Skeletal muscle tissue (tissue), 4 donors: ENCODE data around the gene ADAP1. TPM values are rescaled to one million over a fixed set of nuclear protein-coding genes. Genes with fewer than 3 reads are reported as not detected.
"Not testable (repeated sequence)": the region's sequence is repeated elsewhere in the genome, so short reads cannot be mapped to it uniquely, and the experiment has no call there.

ENCODE experiments used
- H3K27ac ChIP-seq: one replicate; pipeline ENCODE4 v1.7.0; 2013; ENCODE audit warnings: mild to moderate bottlenecking, low read depth, low read length, inconsistent platforms
- H3K27me3 ChIP-seq, 3 donors: one replicate each; pipeline ENCODE4 v1.7.0; 2013; ENCODE audit warnings: low read length in 3 of 3; ENCODE audit not compliant: control insufficient read depth in 3 of 3, insufficient read depth in 3 of 3
- H3K36me3 ChIP-seq, 3 donors: one replicate each; pipeline ENCODE4 v1.7.0; 2013; ENCODE audit warnings: low read length in 3 of 3; ENCODE audit not compliant: control insufficient read depth in 3 of 3, insufficient read depth in 3 of 3
- H3K4me1 ChIP-seq, 3 donors: one replicate each; pipeline ENCODE4 v1.7.0; 2013; ENCODE audit warnings: low read length in 3 of 3, mild to moderate bottlenecking in 3 of 3; ENCODE audit not compliant: control insufficient read depth in 3 of 3, insufficient read depth in 3 of 3
- H3K4me3 ChIP-seq, 3 donors: one replicate each; pipeline ENCODE4 v1.7.0; 2013; ENCODE audit warnings: low read length in 3 of 3
- H3K9ac ChIP-seq, 3 donors: one replicate each; pipeline ENCODE4 v1.7.0; 2013; ENCODE audit warnings: low read length in 3 of 3, mild to moderate bottlenecking in 3 of 3, moderate library complexity in 2 of 3, low read depth in 1 of 3
- H3K9me3 ChIP-seq, 3 donors: one replicate each; pipeline ENCODE4 v1.7.0; 2013; ENCODE audit warnings: low read length in 3 of 3; ENCODE audit not compliant: control insufficient read depth in 3 of 3
- total RNA-seq: library from RNA; depleted of rRNA; stranded (reverse); fragments of >200 nt; gene quantifications from one replicate; pipeline ENCODE4 v1.2.3, GENCODE V29; 2014
- donor health status: Osteomylitis.

The ADAP1 gene
- total RNA-seq, 1 donor from 2014 or later, result 1.0 TPM

- H3K27ac ChIP-seq, result peak overlapping the region; percentile 13
- peaks cover 20 to 33% (median 29%) of the 10 kb centered on the region in 3 donors for H3K4me1 ChIP-seq
- H3K27me3 ChIP-seq, H3K9ac ChIP-seq, H3K4me3 ChIP-seq, H3K9me3 ChIP-seq: not testable (repeated sequence)
- peaks cover 37 to 45% (median 40%) of the 10 kb centered on the region in 3 donors for H3K36me3 ChIP-seq
Measured at GRCh38 chr7:872685-873084, 81.8 kb downstream of the ADAP1 start.

- no peak overlapping the region for H3K4me3 ChIP-seq
- peaks cover 43 to 51% (median 47%) of the 10 kb centered on the region in 3 donors for H3K36me3 ChIP-seq
- no peak overlapping the region for H3K9ac ChIP-seq
- peaks cover 27 to 39% (median 36%) of the 10 kb centered on the region in 3 donors for H3K4me1 ChIP-seq
- H3K27me3 ChIP-seq, result no peaks in the 10 kb centered on the region
- no peaks in the 10 kb centered on the region for H3K9me3 ChIP-seq
- H3K27ac ChIP-seq, result peak overlapping the region; percentile 13
Measured at GRCh38 chr7:871900-872537, 82.5 kb downstream of the ADAP1 start.

- Histone ChIP-seq H3K36me3 (peaks cover 59 to 65% (median 61%) of the 10 kb centered on the region in 3 donors), H3K9me3 (no peaks in the 10 kb centered on the region), H3K9ac (peak overlapping the region in 1 of 3 donors; percentile 8), H3K4me3 (no peak overlapping the region), H3K27me3 (no peaks in the 10 kb centered on the region), H3K27ac (no peak overlapping the region), H3K4me1 (peaks cover 23 to 34% (median 28%) of the 10 kb centered on the region in 3 donors)
Measured at GRCh38 chr7:869348-869747, 85.1 kb downstream of the ADAP1 start.

- H3K36me3 ChIP-seq, result peaks cover 58 to 72% (median 59%) of the 10 kb centered on the region in 3 donors
- no peaks in the 10 kb centered on the region for H3K9me3 ChIP-seq
- peak overlapping the region; percentile 66 for H3K27ac ChIP-seq
- peak overlapping the region in 1 of 3 donors; percentile 33 for H3K9ac ChIP-seq
- H3K4me3 ChIP-seq, result no peak overlapping the region
- no peaks in the 10 kb centered on the region for H3K27me3 ChIP-seq
- H3K4me1 ChIP-seq, result peaks cover 14 to 23% (median 18%) of the 10 kb centered on the region in 3 donors
Measured at GRCh38 chr7:868189-868486, 86.3 kb downstream of the ADAP1 start.

GRCh38 chr7:867406-868188 is 86.9 kb downstream of the ADAP1 start:
- Histone ChIP-seq H3K9me3 (no peaks in the 10 kb centered on the region), H3K4me3 (peak overlapping the region in 1 of 3 donors; percentile 29), H3K4me1 (peaks cover 12 to 20% (median 15%) of the 10 kb centered on the region in 3 donors), H3K36me3 (peaks cover 55 to 73% (median 61%) of the 10 kb centered on the region in 3 donors), H3K9ac (peak overlapping the region in 1 of 3 donors; percentile 64), H3K27ac (peak overlapping the region; percentile 66), H3K27me3 (no peaks in the 10 kb centered on the region)

GRCh38 chr7:867001-867405 is 87.5 kb downstream of the ADAP1 start:
- Histone ChIP-seq H3K27ac (peak overlapping the region; percentile 66), H3K9me3 (no peaks in the 10 kb centered on the region), H3K36me3 (peaks cover 52 to 73% (median 61%) of the 10 kb centered on the region in 3 donors), H3K4me1 (peaks cover 12 to 17% (median 15%) of the 10 kb centered on the region in 3 donors), H3K4me3 (peak overlapping the region in 1 of 3 donors; percentile 29), H3K9ac (peak overlapping the region in 1 of 3 donors; percentile 64), H3K27me3 (no peaks in the 10 kb centered on the region)

GRCh38 chr7:865921-866320 is 88.6 kb downstream of the ADAP1 start:
- no peak overlapping the region for H3K4me3 ChIP-seq
- no peaks in the 10 kb centered on the region for H3K27me3 ChIP-seq
- H3K36me3 ChIP-seq, result peaks cover 59 to 77% (median 69%) of the 10 kb centered on the region in 3 donors
- H3K27ac ChIP-seq, result no peak overlapping the region
- H3K4me1 ChIP-seq, result peaks cover 12 to 17% (median 15%) of the 10 kb centered on the region in 3 donors
- H3K9ac ChIP-seq, result no peak overlapping the region
- no peaks in the 10 kb centered on the region for H3K9me3 ChIP-seq

GRCh38 chr7:863106-863505 is 91.4 kb downstream of the ADAP1 start:
- no peak overlapping the region for H3K9ac ChIP-seq

GRCh38 chr7:862157-862556 is 92.3 kb downstream of the ADAP1 start:
- Histone ChIP-seq H3K4me1 (peaks cover 6 to 10% (median 7%) of the 10 kb centered on the region in 3 donors), H3K36me3 (peaks cover 62 to 79% (median 74%) of the 10 kb centered on the region in 3 donors)

More at GRCh38 chr7:863106-863505, 91.4 kb downstream of the ADAP1 start:
- H3K27ac ChIP-seq, result no peak overlapping the region
- no peaks in the 10 kb centered on the region for H3K9me3 ChIP-seq
- no peaks in the 10 kb centered on the region for H3K27me3 ChIP-seq
- H3K36me3 ChIP-seq, result peaks cover 67 to 85% (median 77%) of the 10 kb centered on the region in 3 donors
- no peak overlapping the region for H3K4me3 ChIP-seq
- peaks cover 11 to 13% (median 12%) of the 10 kb centered on the region in 3 donors for H3K4me1 ChIP-seq

GRCh38 chr7:861222-861621 is 93.3 kb downstream of the ADAP1 start:
- Histone ChIP-seq H3K9me3 (no peaks in the 10 kb centered on the region), H3K9ac (no peak overlapping the region), H3K36me3 (peaks cover 66 to 82% (median 79%) of the 10 kb centered on the region in 3 donors), H3K27me3 (no peaks in the 10 kb centered on the region), H3K4me3 (no peak overlapping the region), H3K4me1 (peaks cover 4 to 10% (median 4%) of the 10 kb centered on the region in 3 donors), H3K27ac (no peak overlapping the region)

More at GRCh38 chr7:862157-862556, 92.3 kb downstream of the ADAP1 start:
- Histone ChIP-seq H3K9me3 (no peaks in the 10 kb centered on the region), H3K4me3 (no peak overlapping the region), H3K27me3 (no peaks in the 10 kb centered on the region), H3K9ac (no peak overlapping the region), H3K27ac (no peak overlapping the region)
